Epidermal melanocyte (primary cell): ENCODE measurements around the gene NR4A1.

Source experiments
- DNase-seq: peaks from one replicate; pipeline ENCODE4 v3.0.0; 2011; ENCODE audit warnings: low spot score; ENCODE audit not compliant: insufficient read length

NR4A1 gene

DNA sequence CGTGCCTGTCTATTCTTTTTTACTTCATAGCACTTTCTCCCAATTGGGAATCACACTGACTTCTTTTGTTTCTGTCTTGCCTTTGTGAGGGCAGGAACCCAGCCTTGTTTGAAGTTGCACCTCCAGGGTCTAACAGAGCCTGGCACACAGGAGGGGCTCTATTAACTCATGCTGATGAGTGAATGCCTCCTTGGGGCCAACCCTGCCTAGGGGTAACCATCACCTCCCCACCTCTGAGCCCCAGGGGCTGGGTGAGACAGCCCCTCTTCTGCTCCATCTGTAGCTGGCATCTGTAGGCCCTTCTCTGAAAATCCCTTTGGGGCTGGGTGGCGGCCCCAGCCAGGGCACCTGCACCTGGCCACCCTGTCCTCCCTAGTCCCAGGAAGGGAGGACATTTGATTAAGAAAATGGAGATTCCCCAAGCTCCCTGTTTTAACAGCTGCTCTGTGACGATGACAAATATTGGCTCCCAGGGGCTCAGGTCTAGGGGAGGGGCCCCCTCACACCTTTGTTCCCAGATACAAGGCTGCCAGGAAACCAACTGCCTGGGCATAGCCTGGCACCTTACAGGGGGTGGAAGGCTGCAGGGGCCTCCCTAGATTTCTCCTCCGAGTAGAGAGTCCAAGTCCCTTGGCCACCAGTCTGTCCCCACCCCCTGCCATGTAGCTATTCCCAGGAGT, 32.7 kb upstream of the NR4A1 start:
- no peak for DNase-seq

DNA sequence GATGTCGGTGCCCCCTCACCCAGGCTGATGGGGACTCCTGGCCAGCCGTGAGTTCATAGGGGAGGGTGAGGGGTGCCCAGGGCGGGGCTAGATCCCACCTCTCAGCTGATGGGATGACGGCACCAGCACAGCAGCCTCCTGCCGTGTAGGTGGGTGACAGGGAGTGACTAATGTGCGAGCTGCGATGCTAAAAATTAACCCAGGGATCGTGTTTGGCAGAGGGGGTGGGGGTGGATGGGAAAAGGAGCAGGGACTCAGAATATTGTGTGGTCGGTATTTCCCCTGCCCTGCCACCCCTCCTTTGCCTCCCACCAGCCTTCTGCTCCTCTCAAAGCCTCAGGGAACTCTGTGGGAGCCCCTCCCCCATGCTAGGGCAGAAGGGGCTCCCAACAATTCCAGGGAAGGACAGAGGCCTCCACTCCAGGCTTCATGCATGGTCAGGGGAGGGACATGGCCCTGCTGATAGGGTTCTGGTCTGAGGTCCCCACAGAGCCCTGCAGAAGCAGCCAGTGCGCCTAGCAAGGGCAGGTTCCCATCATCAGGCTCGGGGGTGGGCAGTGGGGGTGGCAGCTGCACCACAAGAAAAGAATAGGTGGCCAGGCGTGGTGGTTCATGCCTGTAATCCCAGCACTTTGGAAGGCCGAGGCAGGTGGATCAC, 32.0 kb upstream of the NR4A1 start:
- DNase-seq, result no peak

DNA sequence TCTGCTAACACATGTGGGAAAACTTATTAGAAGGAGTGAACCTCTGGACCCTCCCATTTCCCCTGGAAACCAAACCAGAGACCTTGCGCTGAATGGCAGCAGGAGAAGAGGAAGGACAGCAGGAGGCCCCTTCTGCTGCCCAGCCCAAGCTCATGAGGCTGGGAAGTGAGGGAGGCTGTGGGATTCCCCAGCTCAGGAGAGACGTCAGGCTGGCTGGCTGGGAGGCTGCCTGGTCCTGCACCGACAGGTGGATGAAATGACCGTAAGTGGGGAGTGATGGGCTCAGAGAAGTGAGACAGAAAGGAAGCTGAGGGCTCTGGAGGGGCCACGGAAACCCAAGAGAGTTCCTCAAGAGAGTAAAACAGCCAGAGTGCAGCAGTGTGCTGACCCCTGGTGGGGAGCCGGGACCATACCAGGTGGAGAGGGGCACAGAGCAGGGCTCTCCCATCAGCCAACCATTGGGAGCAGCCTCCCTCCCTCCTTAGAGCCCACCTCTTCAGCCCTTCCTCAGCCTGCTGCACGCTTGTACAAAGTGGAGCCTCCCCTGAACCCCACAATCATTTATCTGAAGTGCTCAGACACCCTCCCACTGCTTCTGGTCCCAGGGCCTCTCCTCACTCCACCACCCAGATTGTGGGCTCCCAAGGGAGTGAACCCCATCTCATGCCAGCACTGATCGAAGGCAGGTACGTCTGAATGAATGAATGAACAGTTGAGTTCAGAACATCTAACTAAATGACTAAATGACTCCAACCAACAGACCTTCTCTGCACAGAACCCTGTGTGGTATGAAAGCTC, 30.5 kb upstream of the NR4A1 start:
- DNase-seq, result peak; percentile 74

DNA sequence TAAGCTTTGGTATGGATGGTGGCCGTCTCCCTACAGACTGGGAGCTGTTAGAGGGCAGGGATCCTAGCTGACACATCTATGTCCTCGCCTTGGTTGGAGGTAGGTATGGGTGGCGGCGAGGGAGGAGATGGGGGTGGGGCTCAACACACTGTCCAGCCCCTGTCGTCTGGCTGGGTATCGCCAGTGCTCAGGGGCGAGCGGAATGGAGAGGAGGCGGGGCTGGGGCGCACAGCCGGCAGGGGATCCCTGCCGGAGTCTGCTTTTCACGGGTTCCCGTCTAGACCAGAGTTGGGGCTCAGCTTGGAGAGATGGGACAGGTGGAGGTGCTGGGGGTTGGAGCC, 28.4 kb upstream of the NR4A1 start:
- no peak for DNase-seq

DNA sequence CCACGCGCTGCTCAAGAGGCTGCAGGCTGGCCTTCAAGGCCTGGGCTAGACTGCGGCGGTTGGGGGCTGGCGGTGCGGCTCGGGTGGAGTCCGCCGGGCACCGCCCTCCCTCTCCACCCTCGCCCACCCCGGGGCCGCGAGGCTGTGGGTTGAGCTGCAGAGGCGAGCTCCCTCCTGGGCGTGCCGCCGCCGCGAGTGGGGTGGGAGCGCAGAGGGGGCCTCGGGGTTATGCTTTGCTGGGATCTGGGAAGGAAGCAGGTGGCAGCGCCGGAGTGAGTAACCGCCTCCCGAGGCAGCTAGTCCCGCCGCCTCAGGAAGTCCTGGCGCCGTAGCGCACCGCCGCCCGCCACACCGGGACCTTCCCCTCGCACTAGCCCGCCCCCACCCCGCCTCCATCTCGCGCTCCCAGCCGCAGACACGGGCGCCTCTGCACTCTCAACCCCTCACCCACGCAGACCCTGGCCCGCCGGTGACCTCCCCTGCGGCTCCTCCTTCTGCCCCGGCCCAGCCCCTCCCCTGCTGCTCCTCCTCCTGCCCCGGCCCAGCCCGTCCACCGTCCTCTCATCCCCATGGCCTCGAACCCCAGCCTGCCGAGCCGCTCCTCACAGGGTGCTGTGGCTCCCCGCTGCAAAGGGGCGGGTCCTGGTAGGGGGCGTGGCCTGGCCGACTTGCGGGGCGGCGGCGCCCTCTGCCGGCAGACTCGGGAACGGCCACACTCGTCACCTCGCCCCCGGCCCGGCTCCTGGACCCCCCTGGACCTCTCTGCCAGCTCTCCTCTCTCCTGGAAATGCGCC, 27.9 kb upstream of the NR4A1 start:
- peak; percentile 91 for DNase-seq

DNA sequence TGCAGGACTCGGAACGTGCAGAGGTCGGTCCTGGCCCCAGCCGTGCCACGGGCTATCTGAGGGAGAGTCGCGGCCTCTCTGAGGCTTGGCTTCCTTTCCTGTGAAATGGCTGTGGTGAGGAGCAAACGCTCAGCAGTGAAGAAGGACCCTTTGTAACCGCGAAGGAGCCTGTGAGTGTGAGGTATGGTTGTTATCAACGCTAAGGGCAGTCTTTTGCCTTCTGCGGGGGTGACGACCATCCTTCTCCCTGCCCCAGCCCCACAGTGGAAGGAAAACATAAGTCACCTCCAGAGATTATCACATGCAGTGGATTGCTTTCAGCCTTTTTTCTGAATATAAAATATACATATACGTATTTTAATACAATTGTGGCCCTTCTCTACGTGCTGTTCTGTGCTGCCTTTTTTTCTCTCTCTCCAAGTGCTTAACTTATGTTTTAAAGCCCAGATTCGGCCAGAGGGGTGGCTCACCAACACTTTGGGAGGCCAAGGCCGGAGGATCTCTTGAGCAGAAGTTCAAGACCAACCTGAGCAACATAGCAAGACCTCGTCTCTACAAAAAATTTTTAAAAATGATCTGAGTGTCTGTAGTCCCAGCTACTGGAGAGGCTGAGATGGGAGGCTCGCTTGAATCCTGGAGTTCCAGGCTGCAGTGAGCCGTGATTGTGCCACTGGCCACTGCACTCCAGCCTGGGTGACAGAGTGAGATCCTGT, 27.1 kb upstream of the NR4A1 start:
- DNase-seq, result no peak

DNA sequence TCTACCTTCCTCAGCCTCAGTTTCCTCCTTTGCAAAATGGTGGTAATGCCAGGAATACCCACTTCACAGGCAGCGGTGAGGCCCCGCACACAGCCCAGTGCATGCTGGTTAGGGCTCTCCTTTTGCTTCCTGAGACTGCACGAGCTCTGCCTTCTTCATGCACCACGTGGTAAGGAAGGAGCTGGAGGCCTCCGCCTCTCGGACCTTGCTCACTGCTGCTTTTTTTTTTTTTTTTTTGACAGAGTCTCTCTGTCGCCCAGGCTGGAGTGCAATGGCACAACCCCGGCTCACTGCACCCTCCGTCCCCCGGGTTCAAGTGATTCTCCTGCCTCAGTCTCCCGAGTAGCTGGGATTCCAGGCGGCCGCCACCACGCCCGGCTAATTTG, 26.4 kb upstream of the NR4A1 start:
- no peak for DNase-seq

DNA sequence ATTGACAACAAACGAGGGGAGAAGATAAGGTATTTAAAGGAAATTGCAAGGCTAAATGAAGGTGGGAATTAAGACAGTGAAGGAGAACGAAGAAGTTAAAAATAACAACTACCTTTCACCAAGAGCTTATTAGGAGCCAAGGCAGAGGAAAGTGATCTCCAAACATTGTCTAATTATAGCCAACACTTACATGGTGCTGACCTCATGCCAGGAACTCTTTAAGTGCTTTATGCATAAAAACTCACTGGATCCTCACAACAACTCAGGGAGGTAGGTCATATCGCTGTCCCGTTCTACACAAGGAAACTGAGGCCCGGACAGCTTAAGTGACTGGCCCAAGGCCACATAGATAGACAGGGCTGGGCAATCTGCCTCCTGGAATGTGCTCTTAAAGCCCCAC, 25.0 kb upstream of the NR4A1 start:
- DNase-seq, result no peak

DNA sequence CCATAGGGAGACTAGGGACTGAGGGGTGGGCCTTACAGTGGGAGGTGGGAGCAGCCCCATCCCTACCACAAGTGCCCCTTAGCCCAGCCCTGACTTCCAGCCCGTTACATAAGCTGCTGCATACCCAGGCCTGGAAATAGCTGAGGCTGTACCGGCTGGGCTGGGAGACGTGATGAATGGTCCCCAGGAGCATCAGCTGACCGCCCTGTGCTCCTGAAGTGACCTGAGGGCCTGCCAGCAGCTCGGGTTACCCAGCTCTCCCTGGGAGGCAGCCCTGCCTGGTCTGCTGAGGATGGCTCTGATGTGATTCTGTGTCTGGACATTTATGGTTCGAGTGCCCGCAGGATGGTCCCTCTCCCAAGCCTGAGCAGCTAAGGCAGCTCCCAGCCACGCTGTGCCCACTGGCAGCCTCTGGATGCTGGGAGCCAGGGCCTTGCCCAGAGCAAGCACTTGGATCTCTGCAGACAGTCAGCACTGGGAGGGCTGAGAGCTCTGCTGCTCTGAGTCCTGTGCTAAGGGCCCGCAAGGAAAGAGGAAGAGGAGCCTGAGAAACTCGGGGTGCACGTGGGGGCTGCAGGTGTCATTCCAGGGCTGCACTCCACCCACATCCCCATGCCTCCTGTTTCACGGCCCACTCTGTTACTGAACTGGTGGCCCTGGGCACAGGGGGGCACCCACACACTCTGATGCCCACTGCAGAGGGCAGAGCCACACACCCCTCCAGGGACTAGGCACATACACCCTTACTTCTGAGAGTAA, 24.0 kb upstream of the NR4A1 start:
- no peak for DNase-seq

DNA sequence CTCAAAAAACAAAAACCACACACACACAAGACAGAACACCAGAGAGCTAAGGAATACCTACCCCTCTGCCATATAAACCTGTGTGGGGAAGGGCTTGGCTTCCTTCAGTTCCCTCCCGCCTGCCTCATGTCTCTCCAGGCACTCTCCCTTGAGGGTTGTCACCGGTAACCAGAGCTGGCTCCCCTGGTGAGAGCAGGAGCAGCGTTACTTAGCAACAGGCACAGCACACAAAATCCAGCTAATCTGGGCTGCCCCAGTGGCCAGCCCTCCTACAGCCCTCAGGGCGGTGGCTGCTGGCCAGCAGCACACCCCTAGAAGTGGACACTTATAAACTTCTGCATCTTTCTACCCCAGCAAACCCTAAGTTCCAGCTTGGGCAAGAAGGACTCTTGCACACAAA, 21.6 kb upstream of the NR4A1 start:
- no peak for DNase-seq

DNA sequence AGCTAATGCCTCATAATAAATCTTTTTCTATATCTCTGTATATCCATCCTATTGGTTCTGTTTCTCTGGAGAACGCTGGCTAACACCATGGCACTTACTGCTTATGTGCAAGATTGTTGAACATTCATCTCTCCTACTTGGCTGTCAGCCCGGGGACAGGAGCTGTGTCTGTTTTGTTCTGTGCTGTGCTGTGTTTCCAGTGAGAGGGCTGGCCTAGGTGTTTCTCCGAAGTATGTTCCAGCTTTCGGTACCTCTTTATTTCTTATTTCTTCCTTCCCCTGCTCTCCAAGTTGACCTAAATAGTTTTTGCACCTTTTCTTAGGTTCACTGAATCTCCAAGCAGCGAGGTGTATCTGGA, 18.8 kb upstream of the NR4A1 start:
- DNase-seq, result no peak

DNA sequence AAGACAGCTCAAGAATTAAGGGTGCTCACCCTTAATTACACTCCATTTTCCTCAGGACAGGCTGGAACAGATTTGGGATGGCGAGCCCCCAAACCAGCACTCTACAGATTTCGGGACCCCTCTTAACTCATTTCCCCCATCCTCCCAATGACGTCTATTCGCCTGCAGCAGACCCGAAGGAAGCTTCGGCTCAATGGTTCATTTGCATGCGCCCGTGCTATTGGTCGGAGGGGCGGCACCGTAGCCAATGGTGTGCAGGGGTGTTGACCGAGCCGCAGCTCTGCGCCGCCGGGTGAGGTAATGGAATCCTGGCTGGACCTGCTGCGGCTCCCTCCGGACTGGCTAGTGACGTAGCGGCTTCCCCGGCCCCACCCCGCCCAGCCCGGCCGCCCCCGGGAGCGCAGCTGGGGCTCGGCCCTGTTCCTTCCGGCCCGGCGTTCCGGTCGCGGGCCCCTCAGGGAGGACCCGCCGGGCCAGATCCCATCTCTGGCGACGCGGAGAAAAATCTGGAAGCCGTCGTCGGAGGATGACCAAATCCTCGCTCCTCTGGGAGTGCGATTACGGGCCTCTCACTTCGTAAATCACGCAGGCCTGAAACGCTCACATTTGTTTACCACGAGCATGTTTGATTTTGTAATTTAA, 18.3 kb upstream of the NR4A1 start:
- peak; percentile 99 for DNase-seq

DNA sequence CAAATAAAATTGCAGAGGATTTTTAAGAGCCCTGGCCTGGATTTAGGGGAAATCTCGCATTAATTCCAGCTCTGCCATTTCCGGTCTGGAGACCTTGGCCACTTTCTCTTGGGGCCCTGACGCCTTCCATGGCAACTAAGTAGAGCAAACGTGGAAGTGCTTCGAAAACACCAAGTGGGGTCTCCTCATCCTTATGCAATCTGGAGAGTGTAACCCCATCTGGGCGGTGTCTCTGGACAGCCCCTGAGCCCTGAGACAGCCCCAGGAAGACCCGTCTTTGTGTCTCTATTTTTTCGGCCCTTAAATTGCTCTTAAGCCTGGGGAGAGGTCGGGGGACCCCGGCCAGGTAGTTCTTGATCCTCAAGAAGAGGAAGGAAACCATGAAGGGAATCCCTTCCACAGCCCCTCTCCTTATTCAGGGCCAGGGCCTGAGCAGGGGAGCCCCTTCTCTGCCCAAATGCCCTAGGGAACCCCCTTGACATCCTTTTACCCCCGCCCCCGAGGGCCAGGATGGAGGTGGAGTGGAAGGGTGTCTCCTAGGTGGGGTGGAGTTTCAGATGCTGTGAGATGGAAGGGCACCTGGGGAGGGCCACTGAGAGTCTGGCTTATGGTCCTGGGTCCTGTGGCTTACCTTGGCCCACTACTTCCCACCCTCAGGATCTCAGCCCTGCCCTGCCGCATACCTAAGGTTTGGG, 17.6 kb upstream of the NR4A1 start:
- no peak for DNase-seq

DNA sequence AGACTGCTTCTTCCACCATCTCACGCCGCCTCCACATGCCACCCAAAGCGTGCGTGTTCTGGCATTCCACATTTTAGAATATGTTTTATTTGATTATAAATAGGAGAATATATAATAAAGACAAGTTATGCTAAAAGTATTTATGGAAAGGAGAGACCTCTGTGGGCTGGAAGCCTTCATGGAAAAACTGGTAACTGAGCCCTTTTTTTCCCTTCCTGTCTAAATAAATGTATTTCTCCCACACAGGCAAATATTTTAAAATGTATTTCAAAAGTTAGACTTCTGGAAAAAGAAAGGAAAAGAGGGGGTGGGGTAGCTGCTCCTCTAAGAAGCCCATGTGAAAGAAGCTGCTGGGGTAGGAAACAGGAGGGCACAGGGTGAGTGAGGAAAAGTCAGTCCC, 16.1 kb upstream of the NR4A1 start:
- DNase-seq, result no peak

DNA sequence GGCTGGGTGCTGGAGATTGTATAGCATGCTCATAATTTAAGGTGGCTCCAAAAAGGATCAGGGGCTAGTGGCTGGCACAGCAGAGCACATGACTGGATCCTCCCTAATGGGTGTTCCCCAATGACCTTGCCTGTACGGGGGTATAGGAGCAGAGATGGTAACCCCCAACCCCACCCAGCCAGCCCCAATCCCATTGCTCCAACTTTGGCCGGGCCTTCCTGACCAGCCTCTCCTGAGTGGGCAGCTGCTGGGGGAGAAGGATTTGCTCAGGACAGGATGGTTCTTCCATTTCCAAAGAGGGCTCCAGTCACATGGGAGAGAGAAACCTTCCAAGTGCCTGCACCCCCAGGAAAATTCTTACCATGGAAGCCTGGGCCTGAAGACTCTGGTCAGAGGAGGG, 15.3 kb upstream of the NR4A1 start:
- DNase-seq, result no peak

DNA sequence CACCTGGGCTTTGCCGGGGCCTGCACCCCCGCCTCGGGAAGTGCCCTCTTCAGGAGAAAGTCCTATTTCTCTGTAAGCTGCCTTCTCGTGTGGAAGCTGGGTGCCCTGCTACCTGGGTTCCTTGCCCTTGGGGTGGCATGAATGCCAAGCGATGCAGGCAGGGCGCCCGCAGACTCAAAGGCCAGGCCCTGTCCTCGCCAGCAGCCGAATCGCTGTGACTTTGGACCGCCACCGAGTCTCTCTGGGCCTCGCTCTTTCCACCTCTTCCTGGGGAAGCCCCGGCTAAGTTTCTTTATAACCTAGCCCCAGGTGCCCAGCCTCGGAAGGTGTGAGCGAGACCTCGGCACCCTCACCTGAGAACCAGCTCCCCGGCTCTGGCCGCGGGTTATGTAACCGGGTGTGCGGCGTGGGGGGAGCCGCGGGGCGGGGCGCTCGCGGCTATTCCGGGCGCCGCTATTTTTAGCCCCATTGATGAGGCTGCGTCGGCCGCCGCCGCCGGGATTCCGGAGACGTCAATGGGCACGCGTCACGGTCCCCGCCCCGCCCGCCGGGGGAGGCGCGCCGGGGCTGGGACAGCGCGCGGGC, 14.6 kb upstream of the NR4A1 start:
- no peak for DNase-seq

DNA sequence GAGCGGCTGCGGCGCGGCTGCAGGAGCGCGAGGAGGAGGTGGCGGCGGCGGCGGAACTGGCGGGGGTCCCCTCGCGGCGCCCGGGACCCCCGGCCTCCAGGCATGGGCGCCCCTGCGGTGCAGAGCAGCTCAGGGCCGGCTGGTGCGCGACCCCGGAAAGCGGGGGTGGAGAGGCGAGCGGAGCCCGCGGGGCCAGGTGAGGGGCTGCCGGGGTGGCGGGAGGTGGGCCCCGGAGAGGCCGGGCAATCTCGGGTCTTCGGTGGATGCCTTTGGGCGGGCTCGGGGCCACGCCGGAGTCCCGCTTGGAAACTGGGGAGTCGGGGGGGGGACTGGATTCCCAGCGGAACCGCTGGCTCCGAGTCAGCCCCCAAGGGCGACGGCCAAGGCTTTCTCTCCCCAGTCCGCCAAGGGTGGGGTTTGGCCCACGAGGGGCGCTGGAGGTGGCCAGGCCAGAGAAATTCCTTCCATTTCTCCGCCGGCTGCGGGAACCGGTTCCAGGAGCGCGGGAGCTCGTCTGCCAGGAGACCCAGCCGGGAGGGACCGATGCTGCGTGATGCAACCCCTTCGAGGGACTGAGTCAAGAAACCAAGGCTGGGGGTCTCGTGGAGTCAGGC, 13.9 kb upstream of the NR4A1 start:
- no peak for DNase-seq

DNA sequence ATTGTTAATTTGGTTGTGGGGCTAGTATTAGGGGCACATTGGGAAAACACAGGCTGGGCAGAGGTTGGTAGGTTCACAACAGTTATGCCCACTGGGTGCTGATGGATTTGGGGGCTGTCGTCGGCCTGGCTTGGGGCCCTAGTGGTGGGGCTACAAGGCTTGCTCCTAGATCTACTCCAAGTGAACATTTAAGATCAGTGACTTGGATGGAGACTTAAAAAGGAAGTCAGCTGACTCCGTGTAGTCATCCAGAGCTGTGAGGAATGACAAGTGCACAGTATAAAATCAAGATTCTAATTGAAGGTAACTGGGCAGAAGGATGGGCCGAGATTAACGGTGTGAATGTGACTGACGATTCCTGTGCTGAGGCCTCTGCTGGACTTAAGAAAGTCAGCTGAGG, 12.8 kb upstream of the NR4A1 start:
- no peak for DNase-seq

DNA sequence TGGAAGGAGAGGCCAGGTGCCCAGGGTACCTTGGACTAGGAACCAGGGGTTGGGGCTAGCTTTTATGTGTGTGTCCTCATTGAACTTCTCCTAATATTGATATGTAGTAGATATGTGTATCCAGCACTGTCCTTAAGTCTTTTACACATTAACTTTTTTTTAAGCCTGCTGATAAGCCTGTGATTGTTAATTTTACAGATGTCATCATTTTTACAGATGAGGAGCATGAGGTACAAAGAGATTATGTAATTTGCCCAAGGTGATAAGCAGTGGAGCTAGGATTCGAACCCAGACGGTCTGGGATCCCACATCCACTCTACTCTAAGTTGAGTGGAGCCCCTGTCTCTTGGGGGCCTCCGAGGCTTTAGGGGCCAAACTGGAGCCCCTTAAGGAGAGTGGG, 10.2 kb upstream of the NR4A1 start:
- DNase-seq, result no peak
